D721Med (cell line): ENCODE results near the gene AFF2.

Source experiments
- DNase-seq: peaks from one replicate; pipeline ENCODE4 v3.0.0; 2011; ENCODE audit warnings: low spot score; ENCODE audit not compliant: insufficient read length
- FAIRE-seq: peaks from 2 replicates; lab custom pipeline; 2011; peaks lifted over from hg19 to GRCh38; lab: Jason Lieb, UNC
- TF ChIP-seq, protein P1 (sequence below): IDR thresholded peaks from 2 replicates; pipeline ENCODE4 v1.5.1; 2012; ENCODE audit warnings: mild to moderate bottlenecking, control low read depth; ENCODE audit not compliant: insufficient read depth; ENCODE audit errors: missing control alignments

Gene AFF2

GRCh38 chrX:149010853-149011224 is 510.4 kb downstream of the AFF2 start:
- no peak for FAIRE-seq
- DNase-seq = no peak
- TF ChIP-seq, protein P1, sequence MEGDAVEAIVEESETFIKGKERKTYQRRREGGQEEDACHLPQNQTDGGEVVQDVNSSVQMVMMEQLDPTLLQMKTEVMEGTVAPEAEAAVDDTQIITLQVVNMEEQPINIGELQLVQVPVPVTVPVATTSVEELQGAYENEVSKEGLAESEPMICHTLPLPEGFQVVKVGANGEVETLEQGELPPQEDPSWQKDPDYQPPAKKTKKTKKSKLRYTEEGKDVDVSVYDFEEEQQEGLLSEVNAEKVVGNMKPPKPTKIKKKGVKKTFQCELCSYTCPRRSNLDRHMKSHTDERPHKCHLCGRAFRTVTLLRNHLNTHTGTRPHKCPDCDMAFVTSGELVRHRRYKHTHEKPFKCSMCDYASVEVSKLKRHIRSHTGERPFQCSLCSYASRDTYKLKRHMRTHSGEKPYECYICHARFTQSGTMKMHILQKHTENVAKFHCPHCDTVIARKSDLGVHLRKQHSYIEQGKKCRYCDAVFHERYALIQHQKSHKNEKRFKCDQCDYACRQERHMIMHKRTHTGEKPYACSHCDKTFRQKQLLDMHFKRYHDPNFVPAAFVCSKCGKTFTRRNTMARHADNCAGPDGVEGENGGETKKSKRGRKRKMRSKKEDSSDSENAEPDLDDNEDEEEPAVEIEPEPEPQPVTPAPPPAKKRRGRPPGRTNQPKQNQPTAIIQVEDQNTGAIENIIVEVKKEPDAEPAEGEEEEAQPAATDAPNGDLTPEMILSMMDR = no peak

GRCh38 chrX:149013081-149013480 is 512.7 kb downstream of the AFF2 start:
- DNase-seq = no peak
- FAIRE-seq = no peak
- TF ChIP-seq, protein P1 = no peak

DNA sequence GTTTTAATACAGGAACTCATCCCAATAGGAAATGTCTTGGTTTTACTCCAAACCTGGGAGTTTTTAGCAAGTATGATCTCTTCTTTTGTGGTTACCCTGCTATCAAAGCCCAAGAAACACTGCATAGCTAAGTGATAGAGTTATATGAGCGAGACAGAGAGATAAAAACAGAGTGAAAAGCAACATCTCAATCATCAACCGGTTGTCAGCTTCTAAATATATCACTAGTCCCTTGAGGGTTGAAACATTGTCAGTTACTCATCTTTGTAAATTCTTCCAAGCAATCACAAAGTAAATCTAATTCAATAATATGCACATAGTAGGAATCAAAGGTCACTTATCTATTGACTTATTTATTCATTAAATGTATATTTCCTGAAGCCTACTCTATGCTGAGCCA is 520.7 kb downstream of the AFF2 start:
- DNase-seq (no peak), FAIRE-seq (no peak)
- TF ChIP-seq, protein P1 = no peak

- TF ChIP-seq, protein P1 = no peak
- FAIRE-seq (peak; percentile 46), DNase-seq (no peak)
Measured at GRCh38 chrX:149022485-149022884, 522.1 kb downstream of the AFF2 start.

GRCh38 chrX:149032449-149032848 is 532.0 kb downstream of the AFF2 start:
- TF ChIP-seq, protein P1 = no peak
- no peak for FAIRE-seq
- no peak for DNase-seq

DNA sequence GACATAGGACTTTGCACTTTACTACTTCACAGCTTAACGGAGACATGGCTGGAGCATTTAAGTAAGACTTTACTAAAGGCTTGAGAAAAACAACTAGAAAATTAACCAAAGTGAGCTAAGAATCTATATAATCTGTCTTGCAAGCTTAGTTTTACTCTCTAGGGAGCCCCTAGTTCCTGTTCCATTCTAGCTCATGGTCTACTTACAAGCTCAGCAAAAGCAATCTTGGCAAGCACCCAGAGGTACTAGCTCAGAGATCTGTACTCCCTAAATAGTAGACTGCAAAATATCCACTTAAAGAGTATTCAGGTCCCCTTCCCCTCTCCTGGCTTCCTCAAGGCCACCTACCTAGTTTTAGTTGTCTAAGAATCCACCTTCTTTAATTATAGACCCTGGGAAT is 535.7 kb downstream of the AFF2 start:
- DNase-seq (no peak), FAIRE-seq (no peak)
- TF ChIP-seq, protein P1 = no peak

DNA sequence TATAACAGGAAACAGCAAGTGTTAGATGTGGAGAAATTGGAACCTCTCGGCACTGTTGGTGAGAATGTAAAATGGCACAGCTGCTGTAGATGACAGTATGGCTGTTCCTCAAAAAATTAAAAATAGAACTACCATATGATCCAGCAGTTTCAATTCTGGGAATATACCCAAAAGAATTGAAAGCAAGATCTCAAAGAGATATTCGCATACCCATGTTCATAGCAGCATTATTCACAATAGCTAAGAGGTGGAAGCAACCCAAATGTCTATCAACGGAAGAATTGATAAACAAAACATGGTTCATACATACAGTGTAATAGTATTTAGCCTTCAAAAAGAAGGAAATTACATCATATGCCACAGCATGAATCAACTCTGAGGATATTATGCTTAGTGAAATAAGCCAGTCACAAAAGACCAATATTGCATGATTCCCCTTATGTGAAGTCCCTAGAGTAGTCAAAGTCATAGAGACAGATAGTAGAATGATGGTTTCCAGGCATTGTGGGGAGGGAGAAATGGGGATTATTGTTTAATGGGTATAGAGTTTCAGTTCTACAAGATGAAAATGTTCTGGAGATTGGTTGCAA is 537.0 kb downstream of the AFF2 start:
- TF ChIP-seq, protein P1 = no peak
- no peak for FAIRE-seq
- no peak for DNase-seq
